GM12878 (cell line): ENCODE data around the gene ANTXR2. TPM values are rescaled to one million over a fixed set of nuclear protein-coding genes. Genes with fewer than 3 reads are reported as not detected.

Experiments used
- ATAC-seq: fragments of 200-7000 bp; cut with Tn5 transposase; 3 replicates; pipeline ENCODE4 v1.9.1; 2020; ENCODE audit warnings: mild to moderate bottlenecking, moderate library complexity
- BruUV-seq: library from RNA; stranded (reverse); fragments of 400-500 nt; replicated peaks from 2 replicates; lab custom pipeline; 2021; lab: Mats Ljungman, UMichigan
- CTCF ChIA-PET: fragments of 300-600 bp; sonication (Branson Sonifier 250); formaldehyde crosslinking; extraction: SDS; loops from one replicate; lab custom pipeline; 2021; ENCODE audit warnings: inconsistent platforms; lab: Yijun Ruan, JAX
- POLR2A ChIA-PET: fragments of 350-600 bp; formaldehyde crosslinking; extraction: SDS; loops from one replicate; lab custom pipeline; 2021; ENCODE audit warnings: inconsistent platforms; lab: Charles Lee
- RAD21 ChIA-PET: fragments of 300-600 bp; sonication (Branson Sonifier 250); formaldehyde crosslinking; loops from one replicate; lab custom pipeline; 2023; ENCODE audit warnings: antibody characterized with exemption; ENCODE audit not compliant: unreplicated experiment; lab: Charles Lee
- SMC1A ChIA-PET: fragments of 300-600 bp; sonication (Branson Sonifier 250); formaldehyde crosslinking; loops from one replicate; lab custom pipeline; 2023; ENCODE audit not compliant: unreplicated experiment, uncharacterized antibody; lab: Charles Lee
- DNase-seq: peaks from one replicate; pipeline ENCODE4 v3.0.0-alpha.2; 2011; ENCODE audit warnings: low read depth, low spot score
- FAIRE-seq: peaks from 3 replicates; lab custom pipeline; 2011; peaks lifted over from hg19 to GRCh38; lab: Jason Lieb, UNC
- H2AFZ ChIP-seq: 2 replicates; pipeline ENCODE4 v1.6.0; 2011; ENCODE audit warnings: low read depth, low read length, control low read depth; ENCODE audit not compliant: control insufficient read depth
- H3K27ac ChIP-seq: 2 replicates; pipeline ENCODE4 v1.5.1; 2011; ENCODE audit warnings: control low read depth; ENCODE audit not compliant: control insufficient read depth, insufficient read depth
- H3K27me3 ChIP-seq, 2 experiments: replicated peaks in 1 of 2; 2 replicates each; pipeline versions ENCODE4 v1.6.0 to v1.6.1; 2011; ENCODE audit warnings: low read length in 1 of 2; ENCODE audit not compliant: control insufficient read depth in 2 of 2, insufficient read depth in 2 of 2
- H3K36me3 ChIP-seq, 2 experiments: 2 replicates each; pipeline ENCODE4 v1.5.1; 2011; ENCODE audit warnings: low read length in 1 of 2; ENCODE audit not compliant: control insufficient read depth in 2 of 2, insufficient read depth in 2 of 2
- H3K4me1 ChIP-seq: 2 replicates; pipeline ENCODE4 v1.6.1; 2011; ENCODE audit warnings: mild to moderate bottlenecking, low read length, moderate library complexity, mixed read lengths; ENCODE audit not compliant: control insufficient read depth, insufficient read depth
- H3K4me2 ChIP-seq: 2 replicates; pipeline ENCODE4 v1.6.0; 2011; ENCODE audit warnings: control low read depth; ENCODE audit not compliant: control insufficient read depth, insufficient read depth
- H3K4me3 ChIP-seq: fragments of 200-600 bp; sonication (generic); 2 replicates; pipeline ENCODE4 v1.5.1; 2016
- H3K79me2 ChIP-seq: 2 replicates; pipeline ENCODE4 v1.6.0; 2011; ENCODE audit warnings: low read length; ENCODE audit not compliant: control insufficient read depth, insufficient read depth
- H3K9ac ChIP-seq: 2 replicates; pipeline ENCODE4 v1.8.0; 2011; ENCODE audit warnings: low read length, control low read depth, mixed read lengths; ENCODE audit not compliant: control insufficient read depth, insufficient read depth
- H3K9me3 ChIP-seq: replicated peaks from 3 replicates; pipeline ENCODE4 v1.5.1; 2011; ENCODE audit warnings: mild to moderate bottlenecking, low read length; ENCODE audit not compliant: control insufficient read depth, insufficient read depth
- H4K20me1 ChIP-seq: 2 replicates; pipeline ENCODE4 v1.6.0; 2011; ENCODE audit not compliant: control insufficient read depth, insufficient read depth
- ATF7 ChIP-seq: fragments of 450-650 bp; IDR thresholded peaks from 2 replicates; pipeline ENCODE4 v1.6.1; 2016; ENCODE audit warnings: low read depth, mild to moderate bottlenecking
- BACH1 ChIP-seq: fragments of 450-650 bp; IDR thresholded peaks from 2 replicates; pipeline ENCODE4 v1.6.1; 2017; ENCODE audit warnings: mild to moderate bottlenecking, borderline replicate concordance
- CBFB ChIP-seq: IDR thresholded peaks from 2 replicates; pipeline ENCODE4 v1.6.1; 2016; ENCODE audit warnings: antibody characterized with exemption, low read depth
- IKZF1 ChIP-seq: fragments of 450-650 bp; conservative IDR thresholded peaks from 2 replicates; pipeline ENCODE4 v1.6.1; 2017; ENCODE audit warnings: antibody characterized with exemption, mild to moderate bottlenecking
- IRF4 ChIP-seq: IDR thresholded peaks from 2 replicates; pipeline ENCODE4 v1.6.1; 2011; ENCODE audit warnings: low read depth, low read length
- LARP7 ChIP-seq: fragments of 450-650 bp; IDR thresholded peaks from 2 replicates; pipeline ENCODE4 v1.6.1; 2017; ENCODE audit warnings: mild to moderate bottlenecking
- NFXL1 ChIP-seq: fragments of 450-650 bp; IDR thresholded peaks from 2 replicates; pipeline ENCODE4 v1.6.1; 2017; ENCODE audit warnings: antibody characterized with exemption, mild to moderate bottlenecking, borderline replicate concordance
- NFYA ChIP-seq: IDR thresholded peaks from 2 replicates; pipeline ENCODE4 v1.6.1; 2011; ENCODE audit warnings: low read depth, mild to moderate bottlenecking, low read length, improper control_type of control experiment, borderline replicate concordance
- POLR2A ChIP-seq: IDR thresholded peaks from 2 replicates; pipeline ENCODE4 v1.6.1; 2011; ENCODE audit warnings: low read depth, mild to moderate bottlenecking, low read length
- RCOR1 ChIP-seq: conservative IDR thresholded peaks from 2 replicates; pipeline ENCODE4 v1.6.1; 2012; ENCODE audit warnings: low read depth, low read length, improper control_type of control experiment
- SIX5 ChIP-seq: IDR thresholded peaks from 2 replicates; pipeline ENCODE4 v1.6.1; 2011; ENCODE audit warnings: mild to moderate bottlenecking, low read depth, low read length, moderate library complexity; ENCODE audit not compliant: severe bottlenecking
- SREBF1 ChIP-seq: IDR thresholded peaks from 2 replicates; pipeline ENCODE4 v1.6.1; 2012; ENCODE audit warnings: mild to moderate bottlenecking, low read length
- SRF ChIP-seq, 2 experiments: IDR thresholded peaks; 2 replicates each; pipeline ENCODE4 v1.6.1; 2011; ENCODE audit warnings: low read depth in 2 of 2, low read length in 2 of 2, mild to moderate bottlenecking in 1 of 2, moderate library complexity in 1 of 2
- SUZ12 ChIP-seq: fragments of 200-600 bp; sonication (generic); IDR thresholded peaks from one replicate; pipeline ENCODE4 v1.6.1; 2018; ENCODE audit warnings: antibody characterized with exemption, mild to moderate bottlenecking; ENCODE audit not compliant: unreplicated experiment
- TBL1XR1 ChIP-seq: IDR thresholded peaks from 2 replicates; pipeline ENCODE4 v1.6.1; 2012; ENCODE audit warnings: low read depth, low read length, improper control_type of control experiment
- WRNIP1 ChIP-seq: IDR thresholded peaks from 2 replicates; pipeline ENCODE4 v1.6.1; 2011; ENCODE audit warnings: low read depth, low read length, improper control_type of control experiment, borderline replicate concordance
- ZNF384 ChIP-seq: IDR thresholded peaks from 2 replicates; pipeline ENCODE4 v1.6.1; 2012; ENCODE audit warnings: low read depth, mild to moderate bottlenecking, low read length, improper control_type of control experiment, borderline replicate concordance
- WGBS: methylation state at CpG from one replicate; pipeline ENCODE4 v1.1.6; 2016; ENCODE audit warnings: low lambda C conversion rate; ENCODE audit not compliant: insufficient replicate concordance, insufficient coverage; ENCODE audit errors: missing lambda C conversion rate; 5-methylcytosine and 5-hydroxymethylcytosine counted together
- in situ Hi-C: fragments of 300-500 bp; cut with MboI; formaldehyde crosslinking; loops from 9 replicates; pipeline ENCODE4 v1.14.3; 2018; ENCODE audit warnings: mixed read lengths
- intact Hi-C: fragments of 100-400 bp; cut with micrococcal nuclease; formaldehyde crosslinking; loops from one replicate; pipeline ENCODE4 v1.14.2; 2022; ENCODE audit not compliant: unreplicated experiment
- polyA plus RNA-seq, 11 experiments: library from polyadenylated mRNA; depleted of rRNA in 4 of 11; unstranded in 6 of 11; stranded (reverse) in 5 of 11; fragments of >200 nt; fragmentation: Nextera tagmentation in 4 of 11; fragmentation: Illumina TruSeq in 1 of 11; extraction: Ambion mirVana in 4 of 11; extraction: Trizol in 1 of 11; gene quantifications; 1 replicate in 1 of 11; 2 replicates in 10 of 11; pipeline versions ENCODE4 v1.2.1 to v1.2.3, GENCODE V29; 2011 to 2016; ENCODE audit warnings: inconsistent platforms in 2 of 11, missing spikeins in 2 of 11, low read depth in 1 of 11
- total RNA-seq, 4 experiments: library from RNA; depleted of rRNA in 3 of 4; stranded (reverse); fragments of >200 nt in 3 of 4; fragmentation: Illumina TruSeq in 1 of 4; extraction: Trizol in 1 of 4; gene quantifications; 2 replicates each; pipeline versions ENCODE4 v1.2.1 to v1.2.3, GENCODE V29; 2013 to 2021
- TF ChIP-seq, protein P1 (sequence below): IDR thresholded peaks from 2 replicates; pipeline ENCODE4 v1.6.1; 2012; ENCODE audit warnings: mild to moderate bottlenecking, low read depth, low read length
- TF ChIP-seq, protein P2 (sequence below): IDR thresholded peaks from 2 replicates; pipeline ENCODE4 v1.6.1; 2012; ENCODE audit warnings: low read depth, low read length, improper control_type of control experiment
- TF ChIP-seq, protein P3 (sequence below): fragments of 450-650 bp; IDR thresholded peaks from 2 replicates; pipeline ENCODE4 v1.6.1; 2016; ENCODE audit warnings: mild to moderate bottlenecking

ANTXR2 gene
- total and polyA plus RNA-seq, 10 of the 15 experiments (the other 5 are each of a cell fraction or from before 2014, with no cell fraction given) = 1.4 to 8.9 (median 5.7) TPM

DNA sequence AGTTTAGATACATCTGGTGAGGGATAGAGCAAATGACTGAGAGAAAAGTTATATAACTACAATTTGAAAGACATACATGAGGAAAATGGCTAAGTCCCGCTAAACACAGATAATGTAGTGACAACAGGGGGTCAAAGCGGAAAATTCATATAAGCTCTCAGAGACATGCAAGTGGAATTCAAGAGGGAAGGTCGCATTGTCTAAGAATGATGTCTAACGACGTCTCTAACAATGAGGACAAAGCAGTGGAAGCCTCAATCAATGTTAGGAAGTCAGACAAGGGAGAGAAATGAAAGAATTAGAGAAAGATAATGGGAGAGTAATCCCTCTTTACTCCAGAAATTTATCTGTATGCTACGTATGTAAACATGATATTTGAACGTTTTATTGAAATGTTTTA lies 113.4 kb downstream of the ANTXR2 start (continued):
- TF ChIP-seq, protein P1, sequence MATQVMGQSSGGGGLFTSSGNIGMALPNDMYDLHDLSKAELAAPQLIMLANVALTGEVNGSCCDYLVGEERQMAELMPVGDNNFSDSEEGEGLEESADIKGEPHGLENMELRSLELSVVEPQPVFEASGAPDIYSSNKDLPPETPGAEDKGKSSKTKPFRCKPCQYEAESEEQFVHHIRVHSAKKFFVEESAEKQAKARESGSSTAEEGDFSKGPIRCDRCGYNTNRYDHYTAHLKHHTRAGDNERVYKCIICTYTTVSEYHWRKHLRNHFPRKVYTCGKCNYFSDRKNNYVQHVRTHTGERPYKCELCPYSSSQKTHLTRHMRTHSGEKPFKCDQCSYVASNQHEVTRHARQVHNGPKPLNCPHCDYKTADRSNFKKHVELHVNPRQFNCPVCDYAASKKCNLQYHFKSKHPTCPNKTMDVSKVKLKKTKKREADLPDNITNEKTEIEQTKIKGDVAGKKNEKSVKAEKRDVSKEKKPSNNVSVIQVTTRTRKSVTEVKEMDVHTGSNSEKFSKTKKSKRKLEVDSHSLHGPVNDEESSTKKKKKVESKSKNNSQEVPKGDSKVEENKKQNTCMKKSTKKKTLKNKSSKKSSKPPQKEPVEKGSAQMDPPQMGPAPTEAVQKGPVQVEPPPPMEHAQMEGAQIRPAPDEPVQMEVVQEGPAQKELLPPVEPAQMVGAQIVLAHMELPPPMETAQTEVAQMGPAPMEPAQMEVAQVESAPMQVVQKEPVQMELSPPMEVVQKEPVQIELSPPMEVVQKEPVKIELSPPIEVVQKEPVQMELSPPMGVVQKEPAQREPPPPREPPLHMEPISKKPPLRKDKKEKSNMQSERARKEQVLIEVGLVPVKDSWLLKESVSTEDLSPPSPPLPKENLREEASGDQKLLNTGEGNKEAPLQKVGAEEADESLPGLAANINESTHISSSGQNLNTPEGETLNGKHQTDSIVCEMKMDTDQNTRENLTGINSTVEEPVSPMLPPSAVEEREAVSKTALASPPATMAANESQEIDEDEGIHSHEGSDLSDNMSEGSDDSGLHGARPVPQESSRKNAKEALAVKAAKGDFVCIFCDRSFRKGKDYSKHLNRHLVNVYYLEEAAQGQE = no peak
- TF ChIP-seq IRF4 (no peak), SIX5 (no peak), RCOR1 (no peak), ZNF384 (no peak), LARP7 (no peak)
- TF ChIP-seq, protein P2, sequence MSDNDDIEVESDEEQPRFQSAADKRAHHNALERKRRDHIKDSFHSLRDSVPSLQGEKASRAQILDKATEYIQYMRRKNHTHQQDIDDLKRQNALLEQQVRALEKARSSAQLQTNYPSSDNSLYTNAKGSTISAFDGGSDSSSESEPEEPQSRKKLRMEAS = no peak

DNA sequence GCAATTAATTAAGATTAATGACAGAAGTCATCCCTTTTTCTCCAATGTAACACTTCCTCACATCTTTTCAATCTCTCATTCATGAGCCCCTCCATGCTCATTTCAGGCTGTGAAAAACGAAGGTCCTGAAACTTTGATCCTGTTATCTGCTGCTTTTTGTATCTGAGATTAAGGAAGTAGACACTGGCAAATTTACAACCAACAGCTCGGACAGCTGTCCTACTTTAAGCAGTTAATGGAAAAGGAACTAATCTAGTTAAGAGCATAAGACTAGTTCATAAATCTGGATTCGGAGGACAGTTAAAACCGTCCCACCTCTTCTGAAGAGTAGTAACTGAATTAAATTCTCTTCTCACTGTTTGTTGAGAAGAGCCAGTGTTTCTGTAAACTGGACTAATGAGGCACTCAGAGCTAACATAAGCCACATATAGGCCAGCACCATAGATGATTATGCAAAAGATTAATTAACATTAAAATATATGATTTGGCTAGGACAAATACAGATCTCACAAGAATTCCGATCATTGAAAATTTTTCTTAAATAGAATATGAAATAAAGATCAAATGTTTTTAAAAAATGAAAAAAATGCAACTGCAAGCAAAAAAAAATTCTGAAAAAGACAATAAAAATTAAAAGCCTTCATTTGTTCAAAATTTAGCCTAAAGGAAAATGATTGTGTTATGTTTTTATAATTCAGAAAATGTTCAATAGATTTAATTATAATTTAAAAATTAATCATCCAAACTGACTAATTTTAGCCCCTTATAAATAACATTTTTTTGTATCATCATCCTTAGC lies 114.4 kb downstream of the ANTXR2 start:
- no peaks in the 10 kb centered on the region for H3K9me3 ChIP-seq
- RAD21 ChIA-PET = interaction anchor here (1.5 kb wide), 1 partner anchor 1006 kb away, joined by 5 read pairs; no protein-coding TSS in a partner anchor
- intact Hi-C loops = no loop called here
- CTCF ChIA-PET = no interaction called here
- SMC1A ChIA-PET = interaction anchor here (1.2 to 1.7 kb wide), 2 partner anchors 9 to 11 kb away, joined by 4 to 7 read pairs; no protein-coding TSS in a partner anchor
- H3K36me3 ChIP-seq = no peaks in the 10 kb centered on the region
- no peak overlapping the region for H3K4me2 ChIP-seq
- no peak for ATAC-seq
- H3K4me1 ChIP-seq = no peaks in the 10 kb centered on the region
- no peak overlapping the region for H3K27ac ChIP-seq
- no TSS peak for BruUV-seq
- no peaks in the 10 kb centered on the region for H3K27me3 ChIP-seq
- in situ Hi-C loops = no loop called here
- H3K9ac ChIP-seq = no peak overlapping the region
- no peak overlapping the region for H3K4me3 ChIP-seq
- DNase-seq = no peak
- WGBS = 78% methylated on average over 5 of the region's 5 CpGs
- H2AFZ ChIP-seq = no peak overlapping the region
- POLR2A ChIA-PET = no interaction called here
- H3K79me2 ChIP-seq = no peaks in the 10 kb centered on the region
- FAIRE-seq = no peak
- H4K20me1 ChIP-seq = no peaks in the 10 kb centered on the region
- no peak for TF ChIP-seq NFXL1
- no peak for TF ChIP-seq WRNIP1
- no peak for TF ChIP-seq BACH1
- TF ChIP-seq IKZF1 = no peak
- TF ChIP-seq SREBF1 = no peak
- no peak for TF ChIP-seq ATF7
- TF ChIP-seq, protein P3, sequence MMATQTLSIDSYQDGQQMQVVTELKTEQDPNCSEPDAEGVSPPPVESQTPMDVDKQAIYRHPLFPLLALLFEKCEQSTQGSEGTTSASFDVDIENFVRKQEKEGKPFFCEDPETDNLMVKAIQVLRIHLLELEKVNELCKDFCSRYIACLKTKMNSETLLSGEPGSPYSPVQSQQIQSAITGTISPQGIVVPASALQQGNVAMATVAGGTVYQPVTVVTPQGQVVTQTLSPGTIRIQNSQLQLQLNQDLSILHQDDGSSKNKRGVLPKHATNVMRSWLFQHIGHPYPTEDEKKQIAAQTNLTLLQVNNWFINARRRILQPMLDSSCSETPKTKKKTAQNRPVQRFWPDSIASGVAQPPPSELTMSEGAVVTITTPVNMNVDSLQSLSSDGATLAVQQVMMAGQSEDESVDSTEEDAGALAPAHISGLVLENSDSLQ = no peak
- no peak for TF ChIP-seq CBFB
- no peak for TF ChIP-seq TBL1XR1
- no peak for TF ChIP-seq SRF (IDR thresholded peaks at IDR 0.05; ENCODE audit: low read depth in 2 of 2, low read length in 2 of 2)
- TF ChIP-seq NFYA = no peak
- no peak for TF ChIP-seq SUZ12
- no peak for TF ChIP-seq POLR2A
